MM.1S (cell line): ENCODE measurements around the gene CCT7.

Experiments
- DNase-seq: peaks from one replicate; pipeline ENCODE4 v3.0.0-alpha.2; 2015
- H2AFZ ChIP-seq: fragments of 300-600 bp; sonication (generic); 2 replicates; pipeline ENCODE4 v1.6.0; 2016; ENCODE audit warnings: antibody characterized with exemption, low read length
- H3F3A ChIP-seq: fragments of 300-600 bp; sonication (generic); 2 replicates; pipeline ENCODE4 v1.6.1; 2016; ENCODE audit warnings: mild to moderate bottlenecking, antibody characterized with exemption, low read length, moderate library complexity, mixed read lengths; ENCODE audit not compliant: insufficient read depth
- H3K27ac ChIP-seq: fragments of 300-600 bp; sonication (generic); 2 replicates; pipeline ENCODE4 v1.5.1; 2016; ENCODE audit warnings: mild to moderate bottlenecking, low read length
- H3K27me3 ChIP-seq: fragments of 300-600 bp; sonication (generic); replicated peaks from 2 replicates; pipeline ENCODE4 v1.6.0; 2016; ENCODE audit warnings: low read length; ENCODE audit not compliant: insufficient read depth
- H3K36me3 ChIP-seq: fragments of 300-600 bp; sonication (generic); replicated peaks from 2 replicates; pipeline ENCODE4 v1.6.1; 2016; ENCODE audit warnings: mild to moderate bottlenecking, low read length, mixed read lengths; ENCODE audit not compliant: insufficient read depth
- H3K4me1 ChIP-seq: fragments of 300-600 bp; sonication (generic); 2 replicates; pipeline ENCODE4 v1.6.1; 2016; ENCODE audit warnings: low read length, mixed read lengths
- H3K4me2 ChIP-seq: fragments of 300-600 bp; sonication (generic); 2 replicates; pipeline ENCODE4 v1.6.0; 2016; ENCODE audit warnings: low read depth, low read length
- H3K4me3 ChIP-seq: fragments of 300-600 bp; sonication (generic); 2 replicates; pipeline ENCODE4 v1.5.1; 2016; ENCODE audit warnings: low read length, mixed read lengths
- H3K79me2 ChIP-seq: fragments of 300-600 bp; sonication (generic); 2 replicates; pipeline ENCODE4 v1.6.1; 2016; ENCODE audit warnings: mixed run types, low read length, mixed read lengths
- H3K9ac ChIP-seq: fragments of 300-600 bp; sonication (generic); 2 replicates; pipeline ENCODE4 v1.6.1; 2016; ENCODE audit warnings: low read length, mixed read lengths
- H3K9me2 ChIP-seq: fragments of 300-600 bp; sonication (generic); replicated peaks from 2 replicates; pipeline ENCODE4 v1.6.1; 2016; ENCODE audit warnings: mild to moderate bottlenecking, low read length, mixed read lengths; ENCODE audit not compliant: insufficient read depth
- H3K9me3 ChIP-seq: fragments of 300-600 bp; sonication (generic); replicated peaks from 2 replicates; pipeline ENCODE4 v1.6.1; 2016; ENCODE audit warnings: mild to moderate bottlenecking, low read length, mixed read lengths; ENCODE audit not compliant: insufficient read depth
- H4K20me1 ChIP-seq: fragments of 300-600 bp; sonication (generic); 2 replicates; pipeline ENCODE4 v1.6.1; 2016; ENCODE audit warnings: mild to moderate bottlenecking, low read length, moderate library complexity, mixed read lengths; ENCODE audit not compliant: insufficient read depth
- EZH2 ChIP-seq: fragments of 300-600 bp; sonication (generic); optimal IDR thresholded peaks from 2 replicates; pipeline ENCODE3; 2017; ENCODE audit warnings: low read depth, mild to moderate bottlenecking, antibody characterized with exemption, low read length, mixed read lengths
- EZH2phosphoT487 ChIP-seq: fragments of 300-600 bp; sonication (generic); IDR thresholded peaks from 2 replicates; pipeline ENCODE4 v1.6.1; 2018; ENCODE audit warnings: antibody characterized with exemption, low read length
- TF ChIP-seq, protein P1 (sequence below): fragments of 300-600 bp; sonication (generic); IDR thresholded peaks from 2 replicates; pipeline ENCODE4 v1.5.1; 2016; ENCODE audit warnings: antibody characterized with exemption, low read length, mixed read lengths

Gene CCT7

DNA sequence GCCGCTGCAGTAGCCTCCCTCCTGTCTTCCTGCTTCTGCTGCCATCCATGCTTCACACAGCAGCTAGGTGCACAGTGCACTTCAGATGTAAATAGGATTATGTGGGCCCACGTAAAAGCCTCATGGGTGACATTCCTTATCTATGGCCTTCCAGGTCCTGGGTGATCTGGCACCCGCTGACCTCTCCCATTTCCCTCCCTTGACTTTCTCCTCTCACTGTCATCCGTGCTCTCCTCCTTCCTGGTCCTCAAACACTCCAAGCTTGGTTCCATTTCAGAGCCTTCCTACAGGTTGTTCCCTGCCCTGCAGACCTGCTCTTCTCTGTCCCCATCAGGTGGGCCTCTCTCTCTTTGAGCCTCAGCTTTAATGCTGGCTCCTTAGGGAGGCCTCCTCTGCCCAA lies 24.1 kb upstream of the CCT7 start:
- H3K36me3 ChIP-seq: no peaks in the 10 kb centered on the region
- no peak overlapping the region for H2AFZ ChIP-seq
- H3K79me2 ChIP-seq: peaks cover 9% of the 10 kb centered on the region
- H3K4me1 ChIP-seq: peaks cover 3% of the 10 kb centered on the region; the same call in 1 of the 2 replicates
- no peaks in the 10 kb centered on the region for H4K20me1 ChIP-seq
- H3K9me2 ChIP-seq: no peaks in the 10 kb centered on the region
- H3K9ac ChIP-seq: no peak overlapping the region
- H3F3A ChIP-seq: 0 out of 2 replicates have a peak, but pooled peaks cover 4% of the 10 kb centered on the region
- no peak for DNase-seq
- TF ChIP-seq EZH2phosphoT487 (no peak), EZH2 (no peak)
- TF ChIP-seq, protein P1, sequence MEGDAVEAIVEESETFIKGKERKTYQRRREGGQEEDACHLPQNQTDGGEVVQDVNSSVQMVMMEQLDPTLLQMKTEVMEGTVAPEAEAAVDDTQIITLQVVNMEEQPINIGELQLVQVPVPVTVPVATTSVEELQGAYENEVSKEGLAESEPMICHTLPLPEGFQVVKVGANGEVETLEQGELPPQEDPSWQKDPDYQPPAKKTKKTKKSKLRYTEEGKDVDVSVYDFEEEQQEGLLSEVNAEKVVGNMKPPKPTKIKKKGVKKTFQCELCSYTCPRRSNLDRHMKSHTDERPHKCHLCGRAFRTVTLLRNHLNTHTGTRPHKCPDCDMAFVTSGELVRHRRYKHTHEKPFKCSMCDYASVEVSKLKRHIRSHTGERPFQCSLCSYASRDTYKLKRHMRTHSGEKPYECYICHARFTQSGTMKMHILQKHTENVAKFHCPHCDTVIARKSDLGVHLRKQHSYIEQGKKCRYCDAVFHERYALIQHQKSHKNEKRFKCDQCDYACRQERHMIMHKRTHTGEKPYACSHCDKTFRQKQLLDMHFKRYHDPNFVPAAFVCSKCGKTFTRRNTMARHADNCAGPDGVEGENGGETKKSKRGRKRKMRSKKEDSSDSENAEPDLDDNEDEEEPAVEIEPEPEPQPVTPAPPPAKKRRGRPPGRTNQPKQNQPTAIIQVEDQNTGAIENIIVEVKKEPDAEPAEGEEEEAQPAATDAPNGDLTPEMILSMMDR: no peak
- no peaks in the 10 kb centered on the region for H3K9me3 ChIP-seq
- H3K27ac ChIP-seq: no peak overlapping the region
- no peak overlapping the region for H3K4me2 ChIP-seq
- no peak overlapping the region for H3K4me3 ChIP-seq
- H3K27me3 ChIP-seq: peaks cover 2% of the 10 kb centered on the region; the same call in 1 of the 2 replicates

DNA sequence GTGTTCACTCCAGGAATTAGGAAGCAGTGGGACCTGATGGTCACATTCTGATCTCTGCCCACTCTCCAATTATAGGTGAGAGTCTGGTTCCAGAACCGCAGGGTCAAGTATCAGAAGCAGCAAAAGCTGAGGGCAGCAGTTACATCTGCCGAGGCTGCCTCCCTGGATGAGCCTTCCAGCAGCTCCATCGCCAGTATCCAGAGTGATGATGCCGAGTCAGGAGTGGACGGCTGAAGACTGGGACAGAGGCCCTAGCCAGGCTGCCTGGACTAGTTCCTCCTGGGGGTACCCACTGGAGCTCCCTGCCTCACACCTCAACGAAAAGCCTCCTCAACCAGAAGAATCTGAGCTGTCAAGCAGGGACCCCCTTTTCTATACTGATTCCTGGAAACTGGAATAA lies 23.4 kb upstream of the CCT7 start:
- 0 out of 2 replicates have a peak, but pooled peaks cover 4% of the 10 kb centered on the region for H3F3A ChIP-seq
- no peaks in the 10 kb centered on the region for H3K9me3 ChIP-seq
- TF ChIP-seq EZH2 (no peak), EZH2phosphoT487 (no peak)
- TF ChIP-seq, protein P1: no peak
- H3K4me3 ChIP-seq: no peak overlapping the region
- H2AFZ ChIP-seq: no peak overlapping the region
- 0 out of 2 replicates have a peak, but pooled peaks cover 2% of the 10 kb centered on the region for H3K27me3 ChIP-seq
- peaks cover 7% of the 10 kb centered on the region; the same call in 1 of the 2 replicates for H3K4me1 ChIP-seq
- no peaks in the 10 kb centered on the region for H3K9me2 ChIP-seq
- no peak for DNase-seq
- no peak overlapping the region for H3K27ac ChIP-seq
- peaks cover 16% of the 10 kb centered on the region for H3K79me2 ChIP-seq
- no peaks in the 10 kb centered on the region for H4K20me1 ChIP-seq
- no peak overlapping the region for H3K9ac ChIP-seq
- H3K4me2 ChIP-seq: no peak overlapping the region
- H3K36me3 ChIP-seq: no peaks in the 10 kb centered on the region

DNA sequence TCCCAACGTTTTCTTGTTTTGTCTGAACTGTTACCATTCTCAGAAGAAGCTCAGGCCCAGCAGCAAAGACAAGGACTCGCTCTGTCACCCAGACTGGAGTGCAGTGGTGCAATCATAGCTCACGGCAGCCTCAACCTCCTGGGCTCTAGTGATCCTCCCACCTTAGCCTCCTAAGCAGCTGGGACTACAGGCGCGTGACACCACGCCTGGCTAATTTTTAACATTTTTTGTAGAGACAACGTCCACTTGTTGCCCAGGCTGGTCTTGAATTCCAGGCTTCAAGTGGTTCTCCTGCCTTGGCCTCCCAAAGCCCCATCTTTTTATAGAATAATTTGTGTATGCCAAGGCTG lies 22.0 kb upstream of the CCT7 start:
- Histone ChIP-seq H3K9me2 (no peaks in the 10 kb centered on the region), H3K4me2 (no peak overlapping the region), H3K9me3 (no peaks in the 10 kb centered on the region), H3F3A (0 out of 2 replicates have a peak, but pooled peaks cover 4% of the 10 kb centered on the region), H3K79me2 (peaks cover 22% of the 10 kb centered on the region), H3K36me3 (no peaks in the 10 kb centered on the region), H3K4me1 (peaks cover 7% of the 10 kb centered on the region; the same call in 1 of the 2 replicates), H2AFZ (no peak overlapping the region), H3K27me3 (no peaks in the 10 kb centered on the region), H3K27ac (no peak overlapping the region), H4K20me1 (no peaks in the 10 kb centered on the region), H3K9ac (no peak overlapping the region), H3K4me3 (no peak overlapping the region)
- no peak for DNase-seq
- TF ChIP-seq EZH2 (no peak), EZH2phosphoT487 (no peak)
- TF ChIP-seq, protein P1: no peak
